Right lung (tissue), 5 donors: Measurements from ENCODE around the gene SKAP1. TPM values are rescaled to one million over a fixed set of nuclear protein-coding genes. Genes with fewer than 3 reads are reported as not detected.

Experiments
- DNase-seq, 2 donors: peaks; one replicate each; pipeline ENCODE4 v3.0.0-alpha.2; 2013
- polyA plus RNA-seq, 5 donors: library from polyadenylated mRNA; unstranded; fragments of 120-200 nt; gene quantifications; one replicate each; pipeline versions ENCODE4 v1.2.1 to v1.2.3, GENCODE V29; 2013; ENCODE audit warnings: inconsistent platforms in 1 of 5, low replicate concordance in 1 of 5; ENCODE audit not compliant: insufficient read length in 5 of 5, insufficient read depth in 1 of 5

SKAP1 gene
- polyA plus RNA-seq, 5 donors, result 1.3 to 2.8 (median 2.0) TPM

DNA sequence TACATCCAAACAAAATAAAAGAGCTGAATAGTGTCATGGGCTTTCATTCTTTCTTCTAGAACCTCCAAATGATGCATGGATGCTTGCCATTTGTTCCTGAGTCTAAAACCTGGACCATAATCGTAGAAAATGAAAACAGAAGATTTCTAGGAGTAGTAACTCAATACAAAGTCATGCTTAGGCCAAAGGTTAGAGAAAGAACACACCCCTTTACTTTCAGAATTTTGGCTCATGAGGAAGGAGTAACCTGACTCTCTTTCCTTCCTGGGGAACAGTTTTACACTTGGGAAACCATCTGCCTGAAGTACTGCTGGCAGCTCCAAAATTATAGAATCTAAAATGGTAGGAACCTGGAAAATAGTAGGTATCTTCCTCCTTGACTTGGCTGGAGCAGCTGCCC lies 185.2 kb downstream of the SKAP1 start:
- no peak for DNase-seq

GRCh38 chr17:48244121-48244711 lies 185.8 kb downstream of the SKAP1 start:
- no peak for DNase-seq

GRCh38 chr17:48241770-48242497 lies 188.1 kb downstream of the SKAP1 start:
- no peak for DNase-seq

GRCh38 chr17:48241131-48241591 lies 188.9 kb downstream of the SKAP1 start:
- no peak for DNase-seq

- no peak for DNase-seq
Observed at GRCh38 chr17:48240562-48241130, 189.4 kb downstream of the SKAP1 start.

GRCh38 chr17:48240122-48240521 lies 189.9 kb downstream of the SKAP1 start:
- DNase-seq, result no peak

DNA sequence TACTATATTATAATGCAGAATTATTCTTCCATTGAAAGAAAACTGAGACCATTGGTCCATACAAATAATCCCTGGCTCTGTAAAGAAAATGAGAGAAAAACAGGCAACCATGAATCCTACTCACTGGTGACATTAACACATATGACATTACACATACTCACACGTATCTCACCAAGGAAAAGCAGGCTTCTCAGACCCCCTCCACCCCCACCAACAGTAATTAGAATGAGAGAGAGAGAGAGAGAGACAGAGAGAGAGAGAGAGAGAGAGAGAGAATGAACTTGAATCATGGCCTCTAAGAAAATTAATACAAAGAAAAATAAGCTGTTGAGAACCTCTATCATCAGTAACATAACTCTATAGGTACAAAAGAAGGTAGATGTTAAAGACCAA lies 190.4 kb downstream of the SKAP1 start:
- DNase-seq, result no peak

GRCh38 chr17:48238933-48239602 lies 190.9 kb downstream of the SKAP1 start:
- no peak for DNase-seq

- no peak for DNase-seq
Observed at GRCh38 chr17:48237456-48237855, 192.6 kb downstream of the SKAP1 start.

GRCh38 chr17:48236681-48237134 lies 193.3 kb downstream of the SKAP1 start:
- DNase-seq, result no peak

- DNase-seq, result no peak
Observed at GRCh38 chr17:48234922-48235321, 195.1 kb downstream of the SKAP1 start.

- DNase-seq, result no peak
Observed at GRCh38 chr17:48231995-48232959, 197.7 kb downstream of the SKAP1 start.

- no peak for DNase-seq
Observed at GRCh38 chr17:48229936-48230335, 200.1 kb downstream of the SKAP1 start.

DNA sequence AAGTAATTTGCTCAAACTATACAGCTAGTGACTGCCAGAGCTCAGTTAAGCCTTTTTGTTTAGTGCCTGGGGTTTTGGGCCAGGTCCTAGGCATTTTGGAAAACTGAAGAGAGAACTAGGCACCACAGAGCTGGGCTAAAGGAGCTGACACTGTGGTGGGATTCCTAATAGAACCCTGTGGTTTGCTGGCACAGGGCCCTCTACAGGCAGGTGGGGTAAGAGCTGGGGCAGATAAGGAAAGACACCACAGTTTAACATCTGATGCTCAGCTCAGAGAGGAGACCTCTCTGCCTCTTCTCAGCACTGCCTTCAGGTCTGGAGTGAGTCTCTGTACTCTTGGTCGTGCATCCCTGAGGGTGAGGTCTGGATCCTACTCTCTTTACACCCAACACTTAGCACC lies 201.3 kb downstream of the SKAP1 start:
- DNase-seq, result no peak

DNA sequence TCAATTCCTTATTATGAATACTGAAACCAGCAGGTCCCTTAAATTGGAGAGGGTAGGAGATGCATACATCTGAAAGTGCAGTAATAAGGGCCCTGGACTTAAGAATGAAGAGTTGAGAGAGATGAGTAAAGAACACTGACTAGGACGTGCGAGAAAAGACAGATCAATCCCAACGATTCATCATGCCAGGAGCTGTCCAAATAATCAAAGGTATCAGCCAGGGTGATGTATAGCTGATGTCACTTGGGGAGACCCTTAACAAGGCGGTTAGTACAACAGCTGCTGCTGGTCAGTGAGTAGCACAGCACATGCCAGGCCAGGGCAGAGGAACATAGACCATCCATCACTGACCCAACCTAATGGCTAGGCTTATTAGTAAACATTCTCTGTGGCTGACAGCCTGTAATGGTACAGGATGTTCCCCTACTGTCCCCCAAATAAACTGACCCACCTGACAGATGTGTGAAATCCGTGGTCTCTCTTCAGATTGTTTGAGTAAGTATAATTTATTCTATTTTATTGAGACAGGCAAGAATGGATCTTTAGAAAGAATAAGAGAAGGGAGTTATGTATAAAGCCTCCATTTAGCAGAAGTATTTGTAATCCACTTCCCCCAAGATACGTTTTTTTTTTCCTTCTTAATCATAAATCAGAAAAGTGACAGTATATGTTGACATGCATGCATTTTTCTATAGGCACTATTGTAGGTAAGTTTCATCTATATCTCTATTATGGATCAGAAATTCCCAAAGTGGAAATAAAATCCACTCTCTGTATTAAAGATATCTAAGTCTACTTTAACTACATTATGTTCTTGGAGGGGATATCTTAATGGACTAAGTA lies 204.1 kb downstream of the SKAP1 start:
- DNase-seq, result no peak

DNA sequence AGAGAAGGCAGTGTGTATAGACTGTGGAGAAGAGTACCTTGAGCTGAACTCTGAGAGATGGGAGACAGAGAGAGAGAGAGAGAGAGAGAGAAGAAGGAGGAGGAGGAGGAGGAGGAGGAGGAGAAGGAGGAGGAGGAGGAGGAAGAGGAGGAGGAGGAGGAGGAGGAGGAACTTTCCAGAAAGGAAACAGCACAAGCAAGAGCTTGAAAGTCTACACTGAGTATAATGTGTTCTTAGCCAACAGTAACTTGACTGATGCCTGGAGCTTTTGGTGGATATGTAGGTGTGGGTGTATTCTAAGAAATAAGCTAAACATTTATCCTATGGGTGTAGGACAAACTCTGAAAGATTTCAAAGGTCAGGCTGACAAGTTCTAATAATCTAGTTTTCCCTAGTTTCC lies 206.1 kb downstream of the SKAP1 start:
- no peak for DNase-seq

- DNase-seq, result no peak
Observed at GRCh38 chr17:48219617-48220016, 210.4 kb downstream of the SKAP1 start.

GRCh38 chr17:48215583-48216139 lies 214.4 kb downstream of the SKAP1 start:
- DNase-seq, result no peak

GRCh38 chr17:48213797-48214196 lies 216.2 kb downstream of the SKAP1 start:
- no peak for DNase-seq

- DNase-seq, result no peak
Observed at GRCh38 chr17:48211787-48212186, 218.2 kb downstream of the SKAP1 start.
